ENCODE measurements around the gene STIM1.

Gene STIM1

DNA sequence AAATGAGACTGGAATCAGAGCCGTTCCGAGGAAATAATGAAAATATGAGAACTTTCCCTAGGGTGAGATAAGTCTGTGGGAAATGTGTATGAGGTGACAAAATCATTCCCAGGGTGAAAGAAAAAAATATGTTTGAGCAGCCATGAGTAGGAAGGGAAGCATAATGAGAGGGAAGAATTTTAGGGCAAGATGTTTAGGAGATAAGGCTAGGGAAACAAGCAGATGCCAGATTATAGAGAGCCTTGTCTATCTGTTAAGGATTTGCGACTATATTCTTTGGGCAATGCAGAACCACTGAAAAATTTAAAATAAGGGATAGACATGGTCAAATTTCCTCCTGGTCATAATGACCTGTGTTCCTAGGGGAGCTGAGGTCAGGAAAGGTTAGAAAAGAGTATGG, 54.4 kb downstream of the STIM1 start:
- no peak for DNase-seq (ENCODE audit: extremely low read depth in 1 of 2, low read depth in 1 of 2)

DNA sequence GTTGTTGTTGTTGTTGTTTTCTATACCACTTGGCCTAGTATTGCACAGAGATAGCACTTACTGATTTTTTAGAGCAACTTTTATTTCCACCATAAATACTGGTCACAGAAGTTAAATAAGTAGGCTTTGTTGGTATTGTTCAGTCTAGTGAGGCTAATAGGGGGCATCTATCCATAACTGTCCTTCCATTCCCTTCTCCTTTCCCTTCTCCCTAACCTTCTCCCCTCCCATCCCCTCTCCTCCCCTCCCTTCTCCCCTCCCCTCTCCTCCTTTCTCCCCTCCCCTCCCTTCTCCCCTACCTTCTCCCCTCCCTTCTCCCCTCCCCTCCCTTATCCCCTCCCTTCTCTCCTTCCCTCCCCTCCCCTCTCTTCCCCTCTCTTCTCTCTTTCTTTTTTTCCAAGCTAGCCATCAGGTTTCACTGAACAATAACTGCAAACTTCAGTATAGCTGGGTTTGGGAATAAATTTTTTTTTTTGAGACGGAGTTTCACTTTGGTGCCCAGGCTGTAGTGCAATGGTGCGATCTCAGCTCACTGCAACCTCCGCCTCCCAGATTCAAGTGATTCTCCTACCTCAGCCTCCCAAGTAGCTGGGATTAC, 56.5 kb downstream of the STIM1 start:
- no peak for DNase-seq (ENCODE audit: extremely low read depth in 1 of 2, low read depth in 1 of 2)

DNA sequence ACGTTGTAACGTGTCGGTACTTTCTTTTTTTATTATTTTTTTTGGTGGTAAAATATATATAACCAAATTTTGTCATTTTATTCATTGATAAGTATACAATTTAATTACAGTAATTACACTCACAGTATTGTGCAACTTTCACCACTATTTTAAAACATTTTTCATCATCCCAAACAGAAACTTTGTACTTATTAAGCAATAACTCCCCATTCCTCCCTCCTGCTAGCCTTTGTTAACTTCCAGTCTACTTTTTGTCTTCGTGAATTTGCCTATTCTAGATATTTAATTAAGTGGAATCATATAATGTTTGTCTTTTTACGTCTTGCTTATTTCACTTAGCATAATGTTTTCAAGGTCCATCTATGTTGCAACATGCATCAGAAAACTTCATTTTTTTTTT, 58.5 kb downstream of the STIM1 start:
- DNase-seq (ENCODE audit: extremely low read depth in 1 of 2, low read depth in 1 of 2), result no peak

DNA sequence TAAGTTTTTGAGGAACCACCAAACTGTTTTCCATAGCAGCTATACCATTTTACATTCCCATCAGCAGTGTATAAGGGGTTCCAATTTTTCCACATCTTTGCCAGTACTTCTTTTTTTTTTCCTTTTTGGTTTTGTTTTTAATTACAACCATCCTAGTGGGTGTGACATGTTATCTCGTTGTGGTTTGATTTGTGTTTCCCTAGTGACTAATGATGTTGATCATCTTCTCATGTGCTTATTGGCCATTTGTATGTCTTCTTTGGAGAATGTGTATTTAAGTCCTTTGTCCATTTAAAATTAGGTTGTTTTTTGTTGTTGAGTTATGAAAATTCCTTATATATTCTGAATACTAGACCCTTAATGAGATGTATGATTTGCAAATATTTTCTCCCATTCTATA, 59.3 kb downstream of the STIM1 start:
- no peak for DNase-seq (ENCODE audit: extremely low read depth in 1 of 2, low read depth in 1 of 2)

DNA sequence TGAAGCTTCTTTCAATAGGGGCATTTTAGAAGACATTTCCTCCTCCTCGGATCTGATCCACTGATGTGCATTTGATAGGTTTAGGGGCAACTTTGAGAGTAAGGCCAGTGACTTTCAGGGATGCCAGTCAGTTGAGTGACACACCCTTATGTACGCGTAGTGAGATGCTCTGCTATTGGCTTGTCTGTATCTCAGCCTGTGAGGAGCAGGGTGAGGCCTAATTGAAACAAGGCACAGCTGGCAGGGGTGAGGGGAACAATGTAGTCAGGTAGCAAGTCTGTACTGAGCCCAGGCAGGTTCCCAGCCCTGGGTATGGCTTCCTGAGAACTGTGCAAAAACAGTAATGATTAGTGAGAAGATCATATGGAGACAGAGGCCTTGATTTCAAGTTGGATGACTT, 61.5 kb downstream of the STIM1 start:
- DNase-seq (ENCODE audit: extremely low read depth in 1 of 2, low read depth in 1 of 2), result no peak

DNA sequence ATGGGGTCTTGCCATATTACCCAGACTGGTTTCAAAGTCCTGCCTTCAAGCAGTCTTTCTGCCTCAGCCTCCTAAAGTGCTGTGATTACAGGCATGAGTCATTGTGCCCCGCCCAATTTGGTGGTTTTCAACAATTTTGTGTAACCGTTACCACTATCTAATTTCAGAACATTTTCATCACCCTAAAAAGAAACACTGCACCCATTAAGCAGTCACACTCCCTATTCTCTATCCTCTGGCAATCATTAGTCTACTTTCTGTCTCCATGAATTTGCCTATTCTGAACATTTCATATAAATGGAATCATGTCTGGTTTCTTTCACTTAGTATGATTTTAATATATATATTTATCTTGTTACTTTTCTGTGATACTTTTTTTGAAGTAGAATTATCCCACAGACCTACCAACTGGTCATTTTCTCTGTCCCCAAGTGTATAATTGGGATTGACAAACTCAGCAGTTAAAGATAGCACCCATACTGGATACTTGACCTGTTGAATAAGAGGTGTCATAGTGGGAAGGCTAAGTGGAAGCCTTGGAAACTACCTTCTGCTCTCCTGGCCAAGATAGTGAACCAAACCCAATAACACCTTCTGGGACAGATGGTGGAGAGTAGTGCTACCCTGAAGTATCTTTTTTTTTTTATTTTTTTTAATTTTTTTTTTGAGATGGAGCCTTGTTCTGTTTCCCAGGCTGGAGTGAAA, 64.8 kb downstream of the STIM1 start:
- peak; percentile 45 to 51 for DNase-seq (ENCODE audit: extremely low read depth in 1 of 2, low read depth in 1 of 2)

DNA sequence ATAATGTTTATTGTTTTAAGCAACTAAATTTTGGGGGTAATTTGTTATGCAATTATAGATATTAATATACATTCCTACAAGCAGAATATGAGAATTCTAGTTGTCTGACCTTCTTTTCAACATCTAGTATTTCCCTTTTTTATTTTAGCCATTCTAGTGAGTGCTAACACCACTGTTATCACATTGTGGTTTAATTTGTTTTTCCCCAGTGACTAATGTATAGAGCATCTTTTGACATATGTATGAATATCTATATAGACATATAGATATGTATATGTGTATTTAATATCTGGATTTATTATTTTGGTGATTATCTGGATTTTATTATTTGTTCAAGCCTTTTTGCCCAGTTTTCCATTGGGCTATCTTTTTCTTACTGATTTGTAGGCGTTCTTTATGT, 66.6 kb downstream of the STIM1 start:
- no peak for DNase-seq (ENCODE audit: extremely low read depth in 1 of 2, low read depth in 1 of 2)

DNA sequence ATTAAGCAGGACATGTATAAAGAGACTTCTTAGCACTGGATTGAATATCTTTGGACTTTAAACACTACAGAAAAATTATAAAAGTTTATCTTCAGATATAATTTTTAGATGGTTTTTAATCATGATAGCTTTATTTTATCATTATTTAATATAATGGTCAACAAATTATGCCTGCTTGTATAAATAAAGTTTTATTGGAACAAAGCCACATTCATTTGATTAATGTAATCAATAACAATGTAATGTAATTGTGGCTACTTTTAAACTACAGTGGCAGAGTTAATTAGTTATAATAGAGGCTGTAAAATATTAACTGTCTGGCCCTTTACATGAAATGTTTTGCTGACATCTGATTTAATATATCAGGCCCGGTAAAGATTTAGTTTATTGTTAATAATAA, 70.0 kb downstream of the STIM1 start:
- DNase-seq (ENCODE audit: extremely low read depth in 1 of 2, low read depth in 1 of 2), result no peak

DNA sequence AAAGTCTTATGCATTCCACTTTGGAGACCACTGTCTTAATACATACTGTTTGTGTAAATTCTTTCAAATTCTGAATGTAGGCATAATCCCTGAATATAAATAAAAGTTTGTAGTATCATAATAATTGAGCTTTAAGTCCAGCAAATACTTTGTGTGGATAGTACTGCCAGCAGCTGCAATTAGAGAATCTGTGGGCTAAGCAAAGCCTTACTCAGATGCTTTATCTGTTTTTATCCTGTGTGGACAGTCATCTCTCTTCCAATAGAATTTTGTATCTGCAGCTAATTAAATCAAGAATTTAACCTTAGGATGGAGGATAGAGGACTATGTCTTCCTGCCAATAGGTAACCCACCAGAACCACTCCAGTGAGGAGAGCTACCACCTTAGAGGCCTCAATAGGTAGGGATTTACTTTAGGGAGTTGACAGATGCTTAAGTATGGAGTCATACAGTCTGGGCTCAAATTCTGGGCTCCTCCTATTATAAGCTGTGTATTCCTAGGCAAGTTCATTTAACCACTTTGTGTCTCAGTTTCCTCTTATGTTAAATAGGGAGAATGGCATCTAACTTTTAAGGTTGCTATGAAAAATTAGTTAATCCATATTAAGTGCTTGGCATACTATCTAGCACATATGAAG, 71.1 kb downstream of the STIM1 start:
- no peak for DNase-seq (ENCODE audit: extremely low read depth in 1 of 2, low read depth in 1 of 2)

DNA sequence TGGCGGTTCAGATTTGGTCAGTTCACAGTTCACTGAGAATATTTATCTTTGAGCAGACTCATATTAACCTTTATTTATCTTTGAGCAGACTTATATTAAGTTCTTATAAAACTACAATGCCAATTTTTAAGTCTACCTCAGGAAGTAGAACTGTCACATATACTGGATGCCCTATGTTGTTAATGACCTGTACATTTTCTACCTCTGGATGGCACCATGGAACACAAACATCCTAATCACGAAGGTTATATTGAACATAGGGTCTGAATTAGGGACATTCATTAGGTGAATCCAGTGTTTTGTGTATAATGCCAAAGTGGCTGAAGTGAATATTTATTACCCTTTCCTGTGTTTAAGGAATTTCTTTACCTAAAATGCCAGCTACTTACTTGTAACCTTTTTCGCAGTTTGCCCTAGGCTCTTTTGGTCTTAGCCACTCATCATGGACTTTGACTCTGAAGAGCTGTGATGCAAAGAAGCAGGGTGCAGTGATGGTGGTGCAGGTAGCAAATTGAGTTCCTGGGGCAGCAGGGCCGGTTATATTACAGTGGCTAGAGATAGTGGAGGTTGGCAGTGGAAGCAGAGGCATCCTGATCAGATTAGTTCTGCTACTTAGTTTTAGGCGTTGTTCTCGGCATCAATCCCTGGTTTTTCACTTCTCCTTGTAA, 71.8 kb downstream of the STIM1 start:
- DNase-seq (ENCODE audit: extremely low read depth in 1 of 2, low read depth in 1 of 2), result no peak

DNA sequence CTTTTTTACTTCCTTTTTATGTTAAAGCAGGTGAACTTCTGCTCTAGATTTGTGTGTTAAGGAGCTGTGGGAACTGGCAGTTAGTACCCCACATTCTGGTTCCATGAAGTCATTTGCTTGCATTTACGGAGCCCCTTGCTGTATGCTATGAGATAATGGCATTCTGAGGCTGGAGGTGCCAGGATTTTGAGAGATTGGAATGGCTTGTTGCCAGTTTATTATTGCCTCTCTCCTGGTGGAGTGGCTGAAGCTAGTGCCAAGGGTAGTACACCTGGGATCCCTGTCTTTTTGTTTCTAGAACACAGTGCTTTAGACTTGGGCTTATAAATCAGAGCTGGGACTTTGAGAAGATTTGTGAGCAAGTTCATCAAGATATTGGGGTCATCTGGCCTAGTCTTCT, 73.8 kb downstream of the STIM1 start:
- no peak for DNase-seq (ENCODE audit: extremely low read depth in 1 of 2, low read depth in 1 of 2)

DNA sequence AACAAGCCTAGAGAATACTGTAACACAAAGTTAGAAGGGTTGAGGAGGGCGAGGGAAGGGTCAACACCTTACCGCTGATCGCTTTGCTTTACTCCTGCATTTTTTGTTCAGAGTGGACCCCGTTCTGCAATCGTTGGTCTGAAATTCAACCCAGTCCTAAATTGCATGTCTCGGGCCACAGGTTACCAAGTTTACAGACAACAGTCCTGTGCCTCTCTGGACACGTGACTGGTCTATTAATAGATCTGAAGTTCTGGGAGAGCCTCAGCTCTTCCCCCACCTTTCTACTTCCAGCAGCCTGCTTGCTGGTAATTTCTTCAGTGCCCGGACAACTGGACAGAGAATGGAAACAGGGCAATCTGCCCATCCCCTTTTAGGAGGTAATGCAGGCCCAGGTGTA, 74.2 kb downstream of the STIM1 start:
- DNase-seq (ENCODE audit: extremely low read depth in 1 of 2, low read depth in 1 of 2), result no peak

DNA sequence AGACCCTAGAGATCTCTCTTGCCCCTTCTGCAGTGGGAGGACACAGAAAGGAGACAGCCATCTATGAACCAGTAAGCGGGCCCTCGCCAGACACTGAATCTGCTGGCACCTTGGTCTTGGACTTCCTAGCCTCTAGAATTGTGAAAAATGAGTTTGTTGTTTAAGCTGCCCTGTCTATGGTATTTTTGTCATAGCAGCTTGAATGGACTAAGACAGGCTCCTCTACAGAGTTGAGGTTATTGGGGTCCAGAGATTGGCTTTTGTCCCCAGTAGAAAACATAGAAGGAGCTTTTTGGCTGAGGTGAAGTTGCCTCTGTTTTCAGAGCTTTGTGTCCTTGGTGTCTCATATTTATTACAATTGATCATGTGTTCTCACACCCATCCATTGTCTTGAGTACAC, 77.2 kb downstream of the STIM1 start:
- DNase-seq (ENCODE audit: extremely low read depth in 1 of 2, low read depth in 1 of 2), result no peak

DNA sequence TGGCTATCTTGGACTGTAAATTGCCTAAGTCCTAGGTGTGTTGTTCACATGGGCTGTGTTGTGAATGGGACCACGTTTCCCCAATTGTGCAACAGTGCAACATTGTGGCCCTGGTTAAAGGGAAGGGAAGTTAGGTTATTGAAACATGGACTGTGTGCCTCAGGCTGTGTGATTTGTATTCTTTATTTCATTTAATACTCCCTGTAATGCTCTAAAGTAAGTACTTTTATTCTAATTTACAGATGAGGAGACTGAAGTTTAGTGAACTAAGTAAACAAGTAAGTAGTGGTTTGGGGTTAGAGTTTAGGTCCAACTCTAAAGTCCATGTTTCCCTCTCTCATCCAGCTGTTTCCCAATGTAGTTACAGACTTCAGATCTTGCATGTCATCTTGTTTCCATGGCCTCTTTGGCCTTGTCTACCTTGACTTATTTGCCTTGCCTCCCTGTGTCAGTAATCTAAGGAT, 77.7 kb downstream of the STIM1 start:
- DNase-seq (ENCODE audit: extremely low read depth in 1 of 2, low read depth in 1 of 2), result no peak

DNA sequence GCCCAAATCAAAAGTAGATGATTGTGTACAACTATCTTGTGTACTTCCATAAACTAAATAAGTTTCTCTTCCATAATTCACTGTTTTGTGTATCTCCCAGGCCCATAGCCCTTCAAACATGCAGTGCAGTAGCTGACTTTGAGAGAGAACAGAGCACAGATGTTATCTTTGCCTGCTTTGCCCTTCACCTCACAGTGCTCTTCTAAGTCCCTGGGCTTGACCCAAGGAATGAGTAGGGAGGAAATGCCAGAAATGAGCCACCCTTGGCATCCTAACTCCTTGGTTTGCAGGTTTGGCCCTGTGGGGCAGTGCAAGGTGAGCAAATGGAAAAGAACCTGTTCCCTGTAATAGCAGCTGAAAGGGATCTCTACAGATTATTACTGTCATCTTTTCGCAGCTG, 79.2 kb downstream of the STIM1 start:
- DNase-seq (ENCODE audit: extremely low read depth in 1 of 2, low read depth in 1 of 2), result no peak

DNA sequence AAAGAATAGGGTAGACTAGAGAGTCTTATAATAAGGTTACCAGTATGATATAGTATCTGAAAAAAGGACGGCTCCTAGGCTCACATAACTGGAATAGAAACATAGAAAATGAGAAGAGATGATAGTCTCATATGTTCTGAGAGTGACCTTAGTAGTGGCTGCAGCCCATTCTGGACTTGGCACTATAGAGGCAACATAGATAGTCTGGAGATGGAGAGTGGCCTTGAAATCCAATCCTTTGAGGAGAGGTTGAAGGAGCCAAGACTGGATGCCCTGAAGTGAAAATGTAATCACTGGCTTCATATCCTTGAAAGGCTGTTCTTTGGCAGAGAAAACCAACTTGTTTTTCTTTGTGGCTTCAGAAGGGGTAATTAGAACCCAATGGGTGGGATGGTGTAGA, 81.1 kb downstream of the STIM1 start:
- no peak for DNase-seq (ENCODE audit: extremely low read depth in 1 of 2, low read depth in 1 of 2)

DNA sequence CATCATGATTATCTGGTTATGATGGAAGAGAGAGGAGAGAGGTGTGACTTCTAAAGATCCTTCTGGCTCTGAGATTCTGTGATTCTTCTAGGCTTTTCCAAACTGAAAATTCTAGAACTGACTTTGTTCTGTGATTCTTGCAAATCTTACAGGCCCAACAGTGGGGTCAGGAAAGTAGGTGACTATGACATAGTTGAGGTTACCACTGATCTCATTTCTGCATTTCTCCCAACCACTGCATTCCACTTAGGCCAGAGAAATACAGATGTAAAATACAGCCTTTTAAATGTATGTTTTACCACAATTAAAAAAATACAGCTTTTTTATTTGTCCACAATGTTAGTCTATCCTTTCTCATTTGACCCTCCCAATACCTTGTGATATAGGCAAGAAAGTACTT, 83.7 kb downstream of the STIM1 start:
- DNase-seq (ENCODE audit: extremely low read depth in 1 of 2, low read depth in 1 of 2), result no peak

DNA sequence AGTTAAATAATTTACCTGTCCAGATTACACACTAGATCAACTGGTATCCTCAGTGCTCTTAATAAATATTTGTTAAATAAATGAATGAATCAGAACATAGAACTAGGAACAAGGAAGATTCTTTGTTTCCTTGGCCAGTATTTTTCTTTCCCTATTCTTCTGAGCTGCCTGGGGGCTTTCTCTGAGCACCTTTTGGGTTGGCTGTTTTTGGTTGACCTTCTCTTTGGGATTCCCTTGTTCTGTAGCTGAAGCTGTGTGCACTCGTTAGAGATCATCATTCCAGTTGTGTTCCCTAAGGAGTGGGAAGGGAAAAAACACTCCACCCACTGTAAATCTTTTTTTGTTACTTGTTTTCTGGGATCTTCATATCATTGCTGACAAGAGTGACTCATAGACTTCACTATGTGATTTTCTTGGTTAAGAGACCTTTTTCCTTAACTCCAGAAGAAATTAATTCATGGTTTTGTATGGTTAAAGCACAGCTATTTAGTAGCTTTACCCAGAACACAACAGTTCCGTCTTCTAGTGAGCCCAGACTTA, 84.3 kb downstream of the STIM1 start:
- no peak for DNase-seq (ENCODE audit: extremely low read depth in 1 of 2, low read depth in 1 of 2)

DNA sequence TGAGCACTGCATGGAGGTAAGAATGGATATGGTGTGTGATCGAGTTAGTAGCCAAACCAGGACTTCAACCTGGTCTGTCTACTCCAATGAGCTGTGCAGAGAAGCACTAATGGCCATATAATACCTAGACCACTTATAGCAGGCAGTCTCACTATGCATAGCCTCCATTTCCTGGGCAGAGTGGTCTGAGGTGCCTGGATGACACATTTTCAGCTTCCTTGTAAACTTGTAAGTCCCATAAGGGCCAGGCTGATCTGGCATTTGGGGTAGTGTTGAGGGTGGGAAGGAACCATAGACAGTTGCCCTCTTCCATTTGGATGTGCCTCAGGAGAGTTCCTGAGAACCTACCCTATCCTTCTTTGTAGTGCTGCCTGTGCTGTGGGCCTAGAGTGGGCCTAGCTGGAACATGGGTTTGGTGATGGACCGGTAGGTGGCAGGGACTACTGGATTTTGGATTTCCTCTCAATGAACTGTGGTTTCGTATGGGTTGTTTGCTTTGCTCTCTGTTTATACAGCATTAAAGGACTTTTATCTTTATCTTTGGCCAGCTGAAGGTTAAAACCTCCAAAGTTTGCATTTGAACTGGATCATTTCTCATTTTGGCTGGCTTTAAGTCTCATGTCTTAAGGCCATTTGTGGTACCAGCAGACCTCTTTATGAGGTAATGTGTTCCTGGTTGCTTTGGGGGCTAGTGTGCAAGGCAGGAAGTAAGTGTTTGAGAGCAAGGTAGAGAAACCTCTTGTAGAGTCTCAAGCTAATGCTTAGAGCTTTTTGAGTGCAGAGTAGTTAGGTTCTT, 86.9 kb downstream of the STIM1 start:
- no peak for DNase-seq (ENCODE audit: extremely low read depth in 1 of 2, low read depth in 1 of 2)

DNA sequence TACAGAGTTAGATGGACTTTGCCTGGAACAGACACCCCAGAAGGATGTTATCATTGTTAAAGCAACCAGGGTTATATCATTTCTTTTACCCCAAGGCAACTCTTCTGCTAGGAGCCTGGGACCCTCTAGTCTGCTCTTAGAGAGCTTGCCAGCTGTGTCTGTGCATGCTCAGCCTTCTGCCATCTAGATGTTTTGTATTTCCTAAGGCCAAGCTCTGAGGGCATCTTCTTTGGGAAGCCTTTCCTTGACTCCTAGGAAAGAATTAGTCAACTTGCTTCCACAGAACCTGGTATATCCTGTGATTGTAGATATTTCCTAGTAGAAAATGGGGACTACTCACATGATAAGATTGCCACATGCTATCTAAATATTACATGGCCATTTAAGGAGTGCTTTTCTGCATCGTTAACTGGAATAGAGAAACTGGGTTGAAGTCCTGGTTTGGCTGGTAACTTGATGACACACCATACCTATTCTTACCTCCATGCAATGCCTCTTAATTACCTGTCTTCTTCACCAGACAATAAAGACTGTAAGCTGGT, 87.6 kb downstream of the STIM1 start:
- DNase-seq (ENCODE audit: extremely low read depth in 1 of 2, low read depth in 1 of 2), result no peak

DNA sequence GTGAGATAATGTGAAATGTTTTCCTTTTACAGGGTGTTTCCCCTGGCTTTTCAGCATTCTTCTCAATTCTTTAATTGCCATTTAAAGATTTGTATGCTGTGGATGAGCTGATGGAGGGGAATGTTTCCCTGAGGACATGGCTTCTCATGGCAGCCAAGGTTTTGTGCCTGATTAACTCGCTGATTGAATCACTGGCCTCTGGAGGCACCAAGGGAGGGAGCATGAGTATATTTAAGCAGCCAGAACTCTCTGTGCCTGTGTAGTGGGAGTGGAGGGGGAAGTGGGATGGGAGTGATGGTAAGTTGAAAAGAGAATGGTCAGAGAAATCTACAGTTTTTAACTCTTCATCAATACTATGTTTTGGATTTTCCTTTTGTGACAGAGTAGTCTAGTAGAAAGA, 88.7 kb downstream of the STIM1 start:
- no peak for DNase-seq (ENCODE audit: extremely low read depth in 1 of 2, low read depth in 1 of 2)

Measured in activated CD8-positive, alpha-beta memory T cell treated with anti-CD3 and anti-CD28 coated beads for 1 hour (primary cell).